AG04449 (cell line): ENCODE measurements around the gene FILIP1L.

Source experiments
- CTCF ChIA-PET: fragments of 350-600 bp; formaldehyde crosslinking; extraction: SDS; loops from one replicate; lab custom pipeline; 2021; ENCODE audit warnings: antibody characterized with exemption; lab: Yijun Ruan, JAX
- POLR2A ChIA-PET: fragments of 400-600, 350-600 bp; formaldehyde crosslinking; extraction: SDS; loops from one replicate; lab custom pipeline; 2020; ENCODE audit warnings: antibody characterized with exemption, inconsistent platforms; lab: Yijun Ruan, JAX
- DNase-seq: peaks from one replicate; pipeline ENCODE4 v3.0.0-alpha.2; 2010; ENCODE audit warnings: low read depth, low spot score
- H3K4me3 ChIP-seq: 2 replicates; pipeline ENCODE4 v1.5.1; 2011; ENCODE audit warnings: low read depth, mild to moderate bottlenecking, control low read depth, low read length
- TF ChIP-seq, protein P1 (sequence below): IDR thresholded peaks from one replicate; pipeline ENCODE4 v1.5.1; 2011; ENCODE audit warnings: mild to moderate bottlenecking, moderate library complexity, low read length, control low read depth, inconsistent platforms; ENCODE audit not compliant: insufficient read depth; ENCODE audit errors: missing control alignments

Gene FILIP1L

GRCh38 chr3:99869621-99870020, 244.7 kb downstream of the FILIP1L start:
- no peak overlapping the region for H3K4me3 ChIP-seq
- TF ChIP-seq, protein P1, sequence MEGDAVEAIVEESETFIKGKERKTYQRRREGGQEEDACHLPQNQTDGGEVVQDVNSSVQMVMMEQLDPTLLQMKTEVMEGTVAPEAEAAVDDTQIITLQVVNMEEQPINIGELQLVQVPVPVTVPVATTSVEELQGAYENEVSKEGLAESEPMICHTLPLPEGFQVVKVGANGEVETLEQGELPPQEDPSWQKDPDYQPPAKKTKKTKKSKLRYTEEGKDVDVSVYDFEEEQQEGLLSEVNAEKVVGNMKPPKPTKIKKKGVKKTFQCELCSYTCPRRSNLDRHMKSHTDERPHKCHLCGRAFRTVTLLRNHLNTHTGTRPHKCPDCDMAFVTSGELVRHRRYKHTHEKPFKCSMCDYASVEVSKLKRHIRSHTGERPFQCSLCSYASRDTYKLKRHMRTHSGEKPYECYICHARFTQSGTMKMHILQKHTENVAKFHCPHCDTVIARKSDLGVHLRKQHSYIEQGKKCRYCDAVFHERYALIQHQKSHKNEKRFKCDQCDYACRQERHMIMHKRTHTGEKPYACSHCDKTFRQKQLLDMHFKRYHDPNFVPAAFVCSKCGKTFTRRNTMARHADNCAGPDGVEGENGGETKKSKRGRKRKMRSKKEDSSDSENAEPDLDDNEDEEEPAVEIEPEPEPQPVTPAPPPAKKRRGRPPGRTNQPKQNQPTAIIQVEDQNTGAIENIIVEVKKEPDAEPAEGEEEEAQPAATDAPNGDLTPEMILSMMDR: no peak
- CTCF ChIA-PET: interaction anchor here (1.2 to 1.6 kb wide), 4 partner anchors 9 to 387 kb away, joined by 3 to 6 read pairs (median 4); no protein-coding TSS in a partner anchor
- POLR2A ChIA-PET: no interaction called here
- no peak for DNase-seq

GRCh38 chr3:99868311-99868646, 246.0 kb downstream of the FILIP1L start:
- TF ChIP-seq, protein P1: no peak
- POLR2A ChIA-PET: interaction anchor here (0.5 kb wide), 1 partner anchor 178 kb away, joined by 3 read pairs; no protein-coding TSS in a partner anchor
- DNase-seq: no peak
- CTCF ChIA-PET: interaction anchor here (1.0 to 1.4 kb wide), 4 partner anchors 24 to 201 kb away, joined by 4 to 6 read pairs (median 4); no protein-coding TSS in a partner anchor
- no peak overlapping the region for H3K4me3 ChIP-seq

DNA sequence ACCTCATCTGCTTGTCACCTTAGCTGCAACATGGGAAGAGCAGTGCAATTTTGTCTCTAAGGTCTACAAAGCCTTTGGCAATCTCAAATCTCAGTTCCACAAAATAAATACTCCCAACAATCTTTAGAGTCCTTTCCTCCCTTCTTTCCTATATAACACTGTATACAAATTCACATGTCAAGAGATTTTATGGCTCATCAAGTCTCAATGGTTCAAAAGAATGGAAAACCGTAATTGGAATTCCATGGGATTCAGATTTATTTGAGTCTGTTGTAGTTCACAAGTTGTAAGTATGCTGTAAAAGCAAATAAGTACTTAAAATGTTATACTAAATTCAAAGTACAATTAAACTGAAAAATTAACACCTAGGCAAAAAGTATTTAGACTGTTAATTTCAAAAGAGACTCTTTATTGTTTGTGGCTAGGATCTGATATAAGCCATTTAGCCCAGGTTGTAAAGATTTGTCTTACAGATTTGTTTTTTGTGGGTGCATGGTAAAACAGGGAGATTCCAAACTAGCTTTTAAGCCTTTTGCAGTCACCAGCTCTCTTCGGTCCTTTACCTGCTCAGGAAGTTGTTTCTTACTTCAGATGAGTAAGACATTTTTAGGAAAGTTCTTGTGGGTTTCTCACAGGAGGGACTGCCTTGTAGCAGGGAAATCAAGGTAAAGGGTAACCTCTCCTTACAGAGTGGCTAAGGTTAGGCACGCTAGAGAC, 246.5 kb downstream of the FILIP1L start:
- no peak for DNase-seq
- ChIA-PET CTCF (interaction anchor here (1.0 to 1.4 kb wide), 4 partner anchors 24 to 201 kb away, joined by 4 to 6 read pairs (median 4); no protein-coding TSS in a partner anchor), POLR2A (interaction anchor here (0.5 kb wide), 1 partner anchor 178 kb away, joined by 3 read pairs; no protein-coding TSS in a partner anchor)
- TF ChIP-seq, protein P1: no peak
- H3K4me3 ChIP-seq: no peak overlapping the region

- ChIA-PET CTCF (no interaction called here), POLR2A (interaction anchor here (0.6 kb wide), 1 partner anchor 136 kb away, joined by 3 read pairs; no protein-coding TSS in a partner anchor)
- DNase-seq: no peak
- TF ChIP-seq, protein P1: no peak
- no peak overlapping the region for H3K4me3 ChIP-seq
Observed at GRCh38 chr3:99866261-99866761, 248.0 kb downstream of the FILIP1L start.

DNA sequence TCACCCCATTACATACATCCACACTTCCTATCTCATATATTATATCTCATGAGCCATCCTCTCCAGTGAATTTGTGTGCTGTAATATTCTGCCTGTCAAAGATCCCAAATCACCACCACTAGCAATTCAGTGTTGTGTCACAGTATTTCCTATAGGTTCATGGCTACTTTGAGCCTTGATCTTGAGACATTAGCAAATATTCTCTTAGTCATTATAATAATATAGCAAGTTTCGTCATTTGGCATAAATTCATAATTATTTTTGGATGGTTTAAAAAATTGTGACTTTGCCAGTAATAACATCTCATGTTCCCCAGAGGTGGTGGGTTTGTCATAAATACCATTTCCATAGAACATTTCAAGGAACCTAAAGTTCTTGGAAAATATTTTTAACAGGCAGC, 249.0 kb downstream of the FILIP1L start:
- TF ChIP-seq, protein P1: no peak
- ChIA-PET CTCF (interaction anchor here (1.5 kb wide), 1 partner anchor 22 kb away, joined by 4 read pairs; no protein-coding TSS in a partner anchor), POLR2A (no interaction called here)
- H3K4me3 ChIP-seq: no peak overlapping the region
- DNase-seq: no peak

- ChIA-PET POLR2A (no interaction called here), CTCF (interaction anchor here (1.2 to 1.5 kb wide), 2 partner anchors 21 to 210 kb away, joined by 3 to 4 read pairs; no protein-coding TSS in a partner anchor)
- DNase-seq: no peak
- TF ChIP-seq, protein P1: no peak
- H3K4me3 ChIP-seq: no peak overlapping the region
Observed at GRCh38 chr3:99864289-99864688, 250.0 kb downstream of the FILIP1L start.
